Mammary epithelial cell (primary cell): ENCODE data around the gene BMAL2.

Source experiments
- CTCF ChIP-seq, 2 donors: IDR thresholded peaks in 1 of 2; conservative IDR thresholded peaks in 1 of 2; 2 replicates each; pipeline ENCODE4 v1.5.1; 2011 to 2012; ENCODE audit warnings: inconsistent platforms in 2 of 2, low read length in 2 of 2, mild to moderate bottlenecking in 2 of 2, control low read depth in 1 of 2, low read depth in 1 of 2; ENCODE audit not compliant: insufficient read depth in 1 of 2; ENCODE audit errors: extremely low read depth in 1 of 2
- EZH2 ChIP-seq: IDR thresholded peaks from 2 replicates; pipeline ENCODE4 v1.6.1; 2012; ENCODE audit warnings: low read length, inconsistent platforms, borderline replicate concordance

- TF ChIP-seq CTCF (conservative IDR thresholded peaks at IDR 0.05 in 1 of 2, IDR thresholded peaks at IDR 0.05 in 1 of 2; ENCODE audit: extremely low read depth in 1 of 2, insufficient read depth in 1 of 2, low read depth in 1 of 2, low read length in 2 of 2) (no peak), EZH2 (no peak)
These were observed 9.9 kb downstream of the BMAL2 start for GRCh38 chr12:27342536-27342935.
